ENCODE data around the gene ITGB3. TPM values are rescaled to one million over a fixed set of nuclear protein-coding genes. Genes with fewer than 3 reads are reported as not detected.
"Not testable (repeated sequence)": the region's sequence is repeated elsewhere in the genome, so short reads cannot be mapped to it uniquely, and the experiment has no call there.

The ITGB3 gene
- total RNA-seq, 1 experiment from 2014 or later, result 0.68 TPM

DNA sequence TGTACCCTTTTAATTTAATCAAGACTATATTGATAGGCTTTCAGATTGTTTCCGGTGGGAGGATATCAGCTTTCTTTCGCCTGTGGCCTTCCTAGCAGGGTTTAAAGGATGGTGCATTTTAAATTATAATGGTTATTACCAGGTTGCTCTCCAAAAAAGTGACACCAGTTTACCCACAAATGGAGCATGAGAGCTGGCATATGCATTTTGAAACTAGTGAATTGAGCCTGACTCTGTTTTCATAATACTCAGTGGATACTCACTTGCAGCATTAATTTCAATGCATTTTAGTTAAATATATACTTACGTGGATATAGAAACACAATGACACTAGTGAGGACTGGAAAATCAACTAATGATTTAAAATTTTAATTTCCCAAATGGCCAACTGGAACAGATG, 38.7 kb upstream of the ITGB3 start:
- no peaks in the 10 kb centered on the region for H3K9me3 Mint-ChIP-seq (ENCODE audit: low read depth, unreplicated experiment)
- no peak overlapping the region for H3K4me3 Mint-ChIP-seq (ENCODE audit: low read depth, unreplicated experiment)
- TF ChIP-seq CTCF (IDR thresholded peaks at IDR 0.05; ENCODE audit: unreplicated experiment), result no peak
- intact Hi-C loops (cut with micrococcal nuclease; ENCODE audit: unreplicated experiment), result no loop called here
- H3K4me1 Mint-ChIP-seq (ENCODE audit: low read depth, unreplicated experiment), result no peaks in the 10 kb centered on the region
- DNase-seq, result no peak
- H3K27me3 Mint-ChIP-seq (ENCODE audit: unreplicated experiment), result peaks cover 26% of the 10 kb centered on the region
- H3K36me3 Mint-ChIP-seq (ENCODE audit: insufficient read depth, unreplicated experiment), result no peaks in the 10 kb centered on the region
- no TSS peak for BruUV-seq (replicated peaks)
- no peak overlapping the region for H3K27ac Mint-ChIP-seq (ENCODE audit: unreplicated experiment)
- CTCF ChIA-PET, result no interaction called here

- H3K36me3 Mint-ChIP-seq (ENCODE audit: insufficient read depth, unreplicated experiment); BruUV-seq (replicated peaks); DNase-seq; H3K27ac Mint-ChIP-seq (ENCODE audit: unreplicated experiment); intact Hi-C loops (cut with micrococcal nuclease; ENCODE audit: unreplicated experiment); CTCF ChIA-PET; H3K4me3 Mint-ChIP-seq (ENCODE audit: low read depth, unreplicated experiment); H3K4me1 Mint-ChIP-seq (ENCODE audit: low read depth, unreplicated experiment); H3K9me3 Mint-ChIP-seq (ENCODE audit: low read depth, unreplicated experiment): not testable (repeated sequence)
- peaks cover 16% of the 10 kb centered on the region for H3K27me3 Mint-ChIP-seq (ENCODE audit: unreplicated experiment)
Measured at GRCh38 chr17:47216821-47217220, 36.8 kb upstream of the ITGB3 start.

GRCh38 chr17:47217279-47217678, 36.3 kb upstream of the ITGB3 start:
- H3K4me3 Mint-ChIP-seq (ENCODE audit: low read depth, unreplicated experiment); H3K9me3 Mint-ChIP-seq (ENCODE audit: low read depth, unreplicated experiment); intact Hi-C loops (cut with micrococcal nuclease; ENCODE audit: unreplicated experiment); H3K36me3 Mint-ChIP-seq (ENCODE audit: insufficient read depth, unreplicated experiment); CTCF ChIA-PET; BruUV-seq (replicated peaks); DNase-seq; H3K4me1 Mint-ChIP-seq (ENCODE audit: low read depth, unreplicated experiment); H3K27ac Mint-ChIP-seq (ENCODE audit: unreplicated experiment): not testable (repeated sequence)
- peaks cover 16% of the 10 kb centered on the region for H3K27me3 Mint-ChIP-seq (ENCODE audit: unreplicated experiment)

GRCh38 chr17:47218896-47219430, 34.7 kb upstream of the ITGB3 start:
- Mint-ChIP-seq H3K9me3 (ENCODE audit: low read depth, unreplicated experiment) (peaks cover under 1% of the 10 kb centered on the region), H3K27me3 (ENCODE audit: unreplicated experiment) (peaks cover 3% of the 10 kb centered on the region), H3K4me3 (ENCODE audit: low read depth, unreplicated experiment) (no peak overlapping the region), H3K36me3 (ENCODE audit: insufficient read depth, unreplicated experiment) (no peaks in the 10 kb centered on the region), H3K27ac (ENCODE audit: unreplicated experiment) (no peak overlapping the region), H3K4me1 (ENCODE audit: low read depth, unreplicated experiment) (peaks cover 17% of the 10 kb centered on the region)
- CTCF ChIA-PET, result interaction anchor here (0.6 to 2.2 kb wide), 2 partner anchors 13 to 875 kb away, joined by 3 to 4 read pairs; no protein-coding TSS in a partner anchor
- intact Hi-C loops (cut with micrococcal nuclease; ENCODE audit: unreplicated experiment), result no loop called here
- TF ChIP-seq CTCF (IDR thresholded peaks at IDR 0.05; ENCODE audit: unreplicated experiment), result no peak
- BruUV-seq (replicated peaks), result no TSS peak
- no peak for DNase-seq

- H3K27me3 Mint-ChIP-seq (ENCODE audit: unreplicated experiment), result no peaks in the 10 kb centered on the region
- intact Hi-C loops (cut with micrococcal nuclease; ENCODE audit: unreplicated experiment), result no loop called here
- peaks cover 2% of the 10 kb centered on the region for H3K9me3 Mint-ChIP-seq (ENCODE audit: low read depth, unreplicated experiment)
- CTCF ChIA-PET, result interaction anchor here (0.6 to 2.2 kb wide), 3 partner anchors 14 to 874 kb away, joined by 3 to 4 read pairs (median 4); no protein-coding TSS in a partner anchor
- DNase-seq, result no peak
- no peak for TF ChIP-seq CTCF (IDR thresholded peaks at IDR 0.05; ENCODE audit: unreplicated experiment)
- H3K4me1 Mint-ChIP-seq (ENCODE audit: low read depth, unreplicated experiment), result peaks cover 26% of the 10 kb centered on the region
- BruUV-seq (replicated peaks), result no TSS peak
- no peak overlapping the region for H3K27ac Mint-ChIP-seq (ENCODE audit: unreplicated experiment)
- H3K4me3 Mint-ChIP-seq (ENCODE audit: low read depth, unreplicated experiment), result no peak overlapping the region
- no peaks in the 10 kb centered on the region for H3K36me3 Mint-ChIP-seq (ENCODE audit: insufficient read depth, unreplicated experiment)
Measured at GRCh38 chr17:47219621-47220475, 33.8 kb upstream of the ITGB3 start.
